PC-3 (cell line): ENCODE measurements around the gene TRNP1. TPM values are rescaled to one million over a fixed set of nuclear protein-coding genes. Genes with fewer than 3 reads are reported as not detected.

Experiments
- ATAC-seq: fragments of 200-7000 bp; cut with Tn5 transposase; 2 replicates; pipeline ENCODE4 v1.9.1; 2020; ENCODE audit warnings: mild to moderate bottlenecking, moderate library complexity
- Bru-seq: library from RNA; stranded (reverse); fragments of 400-500 nt; gene quantifications from one replicate; lab custom pipeline; 2021; lab: Mats Ljungman, UMichigan
- BruChase-seq, 2 experiments: library from RNA; stranded (reverse); fragments of 400-500 nt; gene quantifications; one replicate each; lab custom pipeline; 2021; lab: Mats Ljungman, UMichigan
- BruUV-seq: library from RNA; stranded (reverse); fragments of 400-500 nt; replicated peaks from 2 replicates; lab custom pipeline; 2021; lab: Mats Ljungman, UMichigan
- CTCF ChIA-PET: fragments of 300-600 bp; sonication (Branson Sonifier 250); formaldehyde crosslinking; loops from one replicate; lab custom pipeline; 2022; ENCODE audit warnings: antibody characterized with exemption; lab: Charles Lee
- POLR2A ChIA-PET: fragments of 300-600 bp; sonication (Branson Sonifier 250); formaldehyde crosslinking; loops from one replicate; lab custom pipeline; 2022; ENCODE audit warnings: antibody characterized with exemption; ENCODE audit not compliant: unreplicated experiment; lab: Charles Lee
- DNase-seq: peaks from one replicate; pipeline ENCODE4 v3.0.0-alpha.2; 2015
- H2AFZ ChIP-seq: fragments of 300-600 bp; sonication (generic); 2 replicates; pipeline ENCODE4 v1.6.0; 2016; ENCODE audit warnings: antibody characterized with exemption, low read length
- H3F3A ChIP-seq: fragments of 300-600 bp; sonication (generic); one replicate; pipeline ENCODE4 v1.6.0; 2017; ENCODE audit warnings: antibody characterized with exemption, low read length, control low read depth, mild to moderate bottlenecking; ENCODE audit not compliant: unreplicated experiment
- H3K27ac ChIP-seq: fragments of 300-600 bp; sonication (generic); 2 replicates; pipeline ENCODE4 v1.5.1; 2016; ENCODE audit warnings: mild to moderate bottlenecking, low read length
- H3K27me3 ChIP-seq: fragments of 300-600 bp; sonication (generic); 2 replicates; pipeline ENCODE4 v1.6.1; 2016; ENCODE audit warnings: low read length, mixed read lengths
- H3K36me3 ChIP-seq: fragments of 300-600 bp; sonication (generic); 2 replicates; pipeline ENCODE4 v1.6.1; 2016; ENCODE audit warnings: low read depth, mixed run types, low read length, mixed read lengths
- H3K4me1 ChIP-seq: fragments of 300-600 bp; sonication (generic); 2 replicates; pipeline ENCODE4 v1.5.1; 2016; ENCODE audit warnings: low read length; ENCODE audit not compliant: insufficient read depth
- H3K4me2 ChIP-seq: fragments of 300-600 bp; sonication (generic); 2 replicates; pipeline ENCODE4 v1.6.0; 2016; ENCODE audit warnings: low read length
- H3K4me3 ChIP-seq: fragments of 300-600 bp; sonication (generic); 2 replicates; pipeline ENCODE4 v1.5.1; 2016; ENCODE audit warnings: mild to moderate bottlenecking, low read length, mixed read lengths
- H3K79me2 ChIP-seq: fragments of 300-600 bp; sonication (generic); 2 replicates; pipeline ENCODE4 v1.6.1; 2017; ENCODE audit warnings: low read length, mixed read lengths
- H3K9ac ChIP-seq: fragments of 300-600 bp; sonication (generic); 2 replicates; pipeline ENCODE4 v1.6.0; 2016; ENCODE audit warnings: mild to moderate bottlenecking, low read length
- H3K9me2 ChIP-seq: fragments of 300-600 bp; sonication (generic); replicated peaks from 2 replicates; pipeline ENCODE4 v1.6.1; 2016; ENCODE audit warnings: mixed run types, low read length, mixed read lengths
- H3K9me3 ChIP-seq: fragments of 300-600 bp; sonication (generic); 2 replicates; pipeline ENCODE4 v1.6.1; 2016; ENCODE audit warnings: low read length, mixed read lengths
- H4K20me1 ChIP-seq: fragments of 300-600 bp; sonication (generic); 2 replicates; pipeline ENCODE4 v1.6.1; 2016; ENCODE audit warnings: low read length, mixed read lengths
- CTCF ChIP-seq: fragments of 300-600 bp; sonication (generic); conservative IDR thresholded peaks from 2 replicates; pipeline ENCODE4 v1.5.1; 2017; ENCODE audit warnings: antibody characterized with exemption, low read depth, mild to moderate bottlenecking, low read length
- EZH2 ChIP-seq: fragments of 300-600 bp; sonication (generic); IDR thresholded peaks from one replicate; pipeline ENCODE4 v1.6.1; 2017; ENCODE audit warnings: antibody characterized with exemption, mild to moderate bottlenecking, low read length; ENCODE audit not compliant: unreplicated experiment
- EZH2phosphoT487 ChIP-seq: fragments of 300-600 bp; sonication (generic); IDR thresholded peaks from 2 replicates; pipeline ENCODE4 v1.6.1; 2018; ENCODE audit warnings: mild to moderate bottlenecking, antibody characterized with exemption, low read length, borderline replicate concordance
- intact Hi-C: fragments of 100-400 bp; cut with micrococcal nuclease; formaldehyde crosslinking; loops from 2 replicates; pipeline ENCODE4 v1.9.0; 2023
- long read RNA-seq: library from polyadenylated mRNA; unstranded; transcript quantifications from one replicate; pipeline ENCODE4 v2.0.0, GENCODE V29; 2021; ENCODE audit not compliant: unreplicated experiment
- total RNA-seq: library from RNA; depleted of rRNA; stranded (reverse); fragments of >200 nt; gene quantifications from 2 replicates; pipeline ENCODE4 v1.2.3, GENCODE V29; 2014; rRNA removed

The TRNP1 gene
- total RNA-seq (108 and 109 TPM in 2 replicates), Bru-seq, nascent RNA (percentile 97 among the genes with signal in this experiment), BruChase-seq, experiment 1, labeled RNA remaining after a 6-hour chase (percentile 94 among the genes with signal in this experiment), BruChase-seq, experiment 2, labeled RNA remaining after a 2-hour chase (percentile 93 among the genes with signal in this experiment)
- long read RNA-seq, transcript TRNP1-202 (2 exons, 575 nt), result minor isoform, 47 of 406 reads
- long read RNA-seq, transcript TRNP1-201 (2 exons, 1,958 nt), result major isoform, 299 of 406 reads
- long read RNA-seq, partial matches to known transcripts, result 0 of 406 reads
- long read RNA-seq, other reads (novel, unspliced or antisense), result 60 of 406 reads

- H3K36me3 ChIP-seq, result peaks cover 12% of the 10 kb centered on the region
- POLR2A ChIA-PET, result interaction anchor here (0.6 to 1.0 kb wide), 3 partner anchors 32 to 107 kb away, joined by 3 to 7 read pairs (median 4); partner anchors contain the start of gene GPATCH3
- TF ChIP-seq CTCF (no peak), EZH2phosphoT487 (no peak), EZH2 (no peak)
- CTCF ChIA-PET, result no interaction called here
- no TSS peak for BruUV-seq
- H3K4me3 ChIP-seq, result peak within 1 kb of the TSS; percentile 88
- H3K4me1 ChIP-seq, result peaks cover 55% of the 10 kb centered on the region
- DNase-seq (peak; percentile 89), ATAC-seq (peak; percentile 30)
- peaks cover 52% of the 10 kb centered on the region for H3K79me2 ChIP-seq
- no peaks in the 10 kb centered on the region for H3K9me2 ChIP-seq
- peak within 1 kb of the TSS; percentile 90 for H3K4me2 ChIP-seq
- H2AFZ ChIP-seq, result peak within 1 kb of the TSS; percentile 70
- no peaks in the 10 kb centered on the region for H3K27me3 ChIP-seq
- intact Hi-C loops, result no loop called here
- peak within 1 kb of the TSS; percentile 52 for H3K27ac ChIP-seq
- peaks cover 27% of the 10 kb centered on the region for H4K20me1 ChIP-seq
- peak within 1 kb of the TSS; percentile 82 for H3K9ac ChIP-seq
- peaks cover 20% of the 10 kb centered on the region for H3F3A ChIP-seq
- no peaks in the 10 kb centered on the region for H3K9me3 ChIP-seq
These were observed at the start of gene TRNP1 for GRCh38 chr1:26993237-26994019. TRNP1 (plus strand) TSS chr1:26993692; CDS start chr1:26993787, 95 bp downstream.

GRCh38 chr1:26945138-26945537 lies 48.4 kb upstream of the TRNP1 start:
- DNase-seq, result no peak
- CTCF ChIA-PET, result interaction anchor here (0.6 kb wide), 1 partner anchor 407 kb away, joined by 3 read pairs; no protein-coding TSS in a partner anchor
- H4K20me1 ChIP-seq, result no peaks in the 10 kb centered on the region
- H3K36me3 ChIP-seq, result peaks cover 45% of the 10 kb centered on the region
- H3F3A ChIP-seq, result no peaks in the 10 kb centered on the region
- H3K4me1 ChIP-seq, result peaks cover 7% of the 10 kb centered on the region; the same call in 1 of the 2 replicates
- ATAC-seq, result no peak
- no peak overlapping the region for H3K4me3 ChIP-seq
- TF ChIP-seq CTCF (no peak), EZH2phosphoT487 (no peak), EZH2 (no peak)
- no peaks in the 10 kb centered on the region for H3K79me2 ChIP-seq
- H3K27me3 ChIP-seq, result no peaks in the 10 kb centered on the region
- no peak overlapping the region for H3K9ac ChIP-seq
- no TSS peak for BruUV-seq
- intact Hi-C loops, result no loop called here
- no peaks in the 10 kb centered on the region for H3K9me2 ChIP-seq
- no peak overlapping the region for H2AFZ ChIP-seq
- H3K27ac ChIP-seq, result no peak overlapping the region
- no peak overlapping the region for H3K4me2 ChIP-seq
- H3K9me3 ChIP-seq, result no peaks in the 10 kb centered on the region
- POLR2A ChIA-PET, result no interaction called here
